Hepatocyte (in vitro differentiated cells): ENCODE data around the gene E2F8. TPM values are rescaled to one million over a fixed set of nuclear protein-coding genes. Genes with fewer than 3 reads are reported as not detected.
"Not testable (repeated sequence)": the region's sequence is repeated elsewhere in the genome, so short reads cannot be mapped to it uniquely, and the experiment has no call there.

Experiments used
- DNase-seq: peaks from one replicate; pipeline ENCODE4 v3.0.0-alpha.2; 2016; ENCODE audit warnings: low spot score
- H2AFZ ChIP-seq: fragments of 200-600 bp; sonication (generic); 2 replicates; pipeline ENCODE4 v1.6.0; 2016; ENCODE audit warnings: antibody characterized with exemption, mild to moderate bottlenecking
- H3K27ac ChIP-seq: fragments of 200-600 bp; sonication (generic); 2 replicates; pipeline ENCODE4 v1.5.1; 2016; ENCODE audit warnings: mild to moderate bottlenecking
- H3K27me3 ChIP-seq: fragments of 200-600 bp; sonication (generic); 2 replicates; pipeline ENCODE4 v1.6.1; 2016
- H3K36me3 ChIP-seq: fragments of 200-600 bp; sonication (generic); replicated peaks from 2 replicates; pipeline ENCODE4 v1.5.1; 2016; ENCODE audit warnings: low read depth; ENCODE audit not compliant: insufficient read depth
- H3K4me1 ChIP-seq: fragments of 200-600 bp; sonication (generic); 2 replicates; pipeline ENCODE4 v1.5.1; 2016; ENCODE audit warnings: mild to moderate bottlenecking, moderate library complexity; ENCODE audit not compliant: insufficient read depth
- H3K4me2 ChIP-seq: fragments of 200-600 bp; sonication (generic); 2 replicates; pipeline ENCODE4 v1.6.0; 2016
- H3K4me3 ChIP-seq: fragments of 200-600 bp; sonication (generic); 2 replicates; pipeline ENCODE4 v1.5.1; 2016; ENCODE audit warnings: mild to moderate bottlenecking
- H3K79me2 ChIP-seq: fragments of 200-600 bp; sonication (generic); 2 replicates; pipeline ENCODE4 v1.6.0; 2017; ENCODE audit warnings: mild to moderate bottlenecking
- H3K9me2 ChIP-seq: fragments of 200-600 bp; sonication (generic); replicated peaks from 2 replicates; pipeline ENCODE4 v1.6.0; 2017; ENCODE audit warnings: mild to moderate bottlenecking; ENCODE audit not compliant: insufficient read depth
- H3K9me3 ChIP-seq: fragments of 200-600 bp; sonication (generic); 2 replicates; pipeline ENCODE4 v1.5.1; 2016; ENCODE audit warnings: low read depth, mild to moderate bottlenecking
- H4K20me1 ChIP-seq: fragments of 200-600 bp; sonication (generic); 2 replicates; pipeline ENCODE4 v1.6.0; 2016; ENCODE audit warnings: mild to moderate bottlenecking; ENCODE audit not compliant: insufficient read depth, poor library complexity, severe bottlenecking
- CTCF ChIP-seq: fragments of 200-600 bp; sonication (generic); IDR thresholded peaks from 2 replicates; pipeline ENCODE4 v1.5.1; 2016; ENCODE audit warnings: antibody characterized with exemption, mild to moderate bottlenecking; ENCODE audit not compliant: poor library complexity
- EZH2 ChIP-seq: fragments of 200-600 bp; sonication (generic); IDR thresholded peaks from 2 replicates; pipeline ENCODE4 v1.6.1; 2016; ENCODE audit warnings: antibody characterized with exemption, mild to moderate bottlenecking, borderline replicate concordance
- EZH2phosphoT487 ChIP-seq: fragments of 200-600 bp; sonication (generic); IDR thresholded peaks from one replicate; pipeline ENCODE4 v1.6.1; 2018; ENCODE audit warnings: antibody characterized with exemption, mild to moderate bottlenecking, low read depth, moderate library complexity; ENCODE audit not compliant: unreplicated experiment, severe bottlenecking
- WGBS: methylation state at CpG from one replicate; pipeline ENCODE4 v1.1.6; 2016; ENCODE audit warnings: low lambda C conversion rate; ENCODE audit errors: missing lambda C conversion rate; 5-methylcytosine and 5-hydroxymethylcytosine counted together
- polyA plus RNA-seq: library from polyadenylated mRNA; unstranded; fragments of >200 nt; fragmentation: Nextera tagmentation; extraction: Ambion mirVana; gene quantifications from 2 replicates; pipeline ENCODE4 v1.2.1, GENCODE V29; 2016
- total RNA-seq: library from RNA; depleted of rRNA; stranded (reverse); fragments of >200 nt; gene quantifications from 2 replicates; pipeline ENCODE4 v1.2.3, GENCODE V29; 2014

The E2F8 gene
- total and polyA plus RNA-seq, 2 experiments from 2014 or later, result 0.42 to 2.3 TPM

- WGBS, result 93% methylated on average over 4 of the region's 4 CpGs
- H3K9me3 ChIP-seq, result no peaks in the 10 kb centered on the region
- H2AFZ ChIP-seq, result no peak overlapping the region
Observed at GRCh38 chr11:19275496-19275895, 34.8 kb upstream of the E2F8 start.

GRCh38 chr11:19273219-19273618 is 32.5 kb upstream of the E2F8 start:
- not testable (repeated sequence) for H4K20me1 ChIP-seq, H2AFZ ChIP-seq, H3K4me2 ChIP-seq, H3K4me3 ChIP-seq, DNase-seq, H3K9me3 ChIP-seq, H3K27me3 ChIP-seq, H3K9me2 ChIP-seq, H3K4me1 ChIP-seq, H3K79me2 ChIP-seq, H3K27ac ChIP-seq, H3K36me3 ChIP-seq
- WGBS, result 95% methylated on average over 5 of the region's 5 CpGs

More at GRCh38 chr11:19275496-19275895, 34.8 kb upstream of the E2F8 start:
- Histone ChIP-seq H4K20me1 (no peaks in the 10 kb centered on the region), H3K4me2 (no peak overlapping the region), H3K27ac (no peak overlapping the region), H3K36me3 (no peaks in the 10 kb centered on the region), H3K79me2 (no peaks in the 10 kb centered on the region), H3K9me2 (no peaks in the 10 kb centered on the region), H3K4me1 (peaks cover 3% of the 10 kb centered on the region), H3K27me3 (no peaks in the 10 kb centered on the region), H3K4me3 (no peak overlapping the region)
- no peak for DNase-seq
- no peak for TF ChIP-seq CTCF
- TF ChIP-seq EZH2, result no peak
- no peak for TF ChIP-seq EZH2phosphoT487

- Histone ChIP-seq H3K9me2 (no peaks in the 10 kb centered on the region), H3K27me3 (no peaks in the 10 kb centered on the region), H3K4me3 (no peak overlapping the region), H3K79me2 (no peaks in the 10 kb centered on the region), H3K9me3 (no peaks in the 10 kb centered on the region), H3K27ac (no peak overlapping the region), H3K36me3 (no peaks in the 10 kb centered on the region), H4K20me1 (no peaks in the 10 kb centered on the region), H3K4me1 (no peaks in the 10 kb centered on the region), H2AFZ (no peak overlapping the region), H3K4me2 (no peak overlapping the region)
- TF ChIP-seq EZH2 (no peak), CTCF (no peak), EZH2phosphoT487 (no peak)
- DNase-seq, result no peak
- WGBS, result 88% methylated on average over 1 of the region's 1 CpG
Observed at GRCh38 chr11:19268909-19269308, 28.2 kb upstream of the E2F8 start.

- H3K4me1 ChIP-seq, result no peaks in the 10 kb centered on the region
- no peaks in the 10 kb centered on the region for H3K9me3 ChIP-seq
- no peak for DNase-seq
- no peak overlapping the region for H3K4me2 ChIP-seq
- H3K27ac ChIP-seq, result no peak overlapping the region
- no peaks in the 10 kb centered on the region for H3K27me3 ChIP-seq
- no peak overlapping the region for H3K4me3 ChIP-seq
- no peaks in the 10 kb centered on the region for H3K36me3 ChIP-seq
- no peak overlapping the region for H2AFZ ChIP-seq
- no peaks in the 10 kb centered on the region for H3K9me2 ChIP-seq
- no peaks in the 10 kb centered on the region for H3K79me2 ChIP-seq
- no peaks in the 10 kb centered on the region for H4K20me1 ChIP-seq
- no peak for TF ChIP-seq EZH2phosphoT487
- no peak for TF ChIP-seq CTCF
- no peak for TF ChIP-seq EZH2
- 77% methylated on average over 5 of the region's 5 CpGs for WGBS
Observed at GRCh38 chr11:19267567-19267966, 26.8 kb upstream of the E2F8 start.
